Fibroblast of villous mesenchyme (primary cell): ENCODE data around the gene ZNF324. TPM values are rescaled to one million over a fixed set of nuclear protein-coding genes. Genes with fewer than 3 reads are reported as not detected.
"Not testable (repeated sequence)": the region's sequence is repeated elsewhere in the genome, so short reads cannot be mapped to it uniquely, and the experiment has no call there.

ENCODE experiments used
- DNase-seq: peaks from one replicate; pipeline ENCODE4 v3.0.0-alpha.2; 2010; ENCODE audit warnings: low read depth
- H3K4me3 ChIP-seq: 2 replicates; pipeline ENCODE4 v1.5.1; 2011; ENCODE audit warnings: low read depth, mild to moderate bottlenecking, low read length
- total RNA-seq: library from RNA; depleted of rRNA; stranded (reverse); fragments of >200 nt; gene quantifications from 2 replicates; pipeline ENCODE4 v1.2.3, GENCODE V29; 2012
- TF ChIP-seq, protein P1 (sequence below): IDR thresholded peaks from 2 replicates; pipeline ENCODE4 v1.5.1; 2012; ENCODE audit warnings: low read depth, mild to moderate bottlenecking, low read length; ENCODE audit not compliant: insufficient read depth

ZNF324 gene
- total RNA-seq, 1 donor = 16.8 TPM

DNA sequence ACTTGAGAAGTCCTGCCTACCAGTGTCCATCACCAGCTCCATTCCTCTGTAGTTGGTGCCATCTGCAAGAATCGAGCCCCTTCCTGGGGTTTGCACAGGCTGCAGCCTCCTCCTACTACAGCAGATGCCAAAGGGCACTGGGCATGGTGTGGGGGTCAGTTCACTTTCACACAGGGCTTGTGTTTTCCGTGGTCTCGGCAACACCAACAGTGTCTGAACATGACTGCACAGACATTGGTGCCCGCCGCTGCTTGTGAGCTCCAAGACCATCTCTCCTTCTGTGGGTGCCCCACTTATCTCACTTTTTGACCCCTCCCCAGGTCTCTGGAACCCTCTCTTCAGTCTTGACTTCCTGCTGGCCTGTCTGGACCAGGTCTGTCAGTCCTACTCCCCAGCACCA, 24.5 kb downstream of the ZNF324 start:
- no peak overlapping the region for H3K4me3 ChIP-seq
- DNase-seq = no peak
- TF ChIP-seq, protein P1, sequence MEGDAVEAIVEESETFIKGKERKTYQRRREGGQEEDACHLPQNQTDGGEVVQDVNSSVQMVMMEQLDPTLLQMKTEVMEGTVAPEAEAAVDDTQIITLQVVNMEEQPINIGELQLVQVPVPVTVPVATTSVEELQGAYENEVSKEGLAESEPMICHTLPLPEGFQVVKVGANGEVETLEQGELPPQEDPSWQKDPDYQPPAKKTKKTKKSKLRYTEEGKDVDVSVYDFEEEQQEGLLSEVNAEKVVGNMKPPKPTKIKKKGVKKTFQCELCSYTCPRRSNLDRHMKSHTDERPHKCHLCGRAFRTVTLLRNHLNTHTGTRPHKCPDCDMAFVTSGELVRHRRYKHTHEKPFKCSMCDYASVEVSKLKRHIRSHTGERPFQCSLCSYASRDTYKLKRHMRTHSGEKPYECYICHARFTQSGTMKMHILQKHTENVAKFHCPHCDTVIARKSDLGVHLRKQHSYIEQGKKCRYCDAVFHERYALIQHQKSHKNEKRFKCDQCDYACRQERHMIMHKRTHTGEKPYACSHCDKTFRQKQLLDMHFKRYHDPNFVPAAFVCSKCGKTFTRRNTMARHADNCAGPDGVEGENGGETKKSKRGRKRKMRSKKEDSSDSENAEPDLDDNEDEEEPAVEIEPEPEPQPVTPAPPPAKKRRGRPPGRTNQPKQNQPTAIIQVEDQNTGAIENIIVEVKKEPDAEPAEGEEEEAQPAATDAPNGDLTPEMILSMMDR = no peak

DNA sequence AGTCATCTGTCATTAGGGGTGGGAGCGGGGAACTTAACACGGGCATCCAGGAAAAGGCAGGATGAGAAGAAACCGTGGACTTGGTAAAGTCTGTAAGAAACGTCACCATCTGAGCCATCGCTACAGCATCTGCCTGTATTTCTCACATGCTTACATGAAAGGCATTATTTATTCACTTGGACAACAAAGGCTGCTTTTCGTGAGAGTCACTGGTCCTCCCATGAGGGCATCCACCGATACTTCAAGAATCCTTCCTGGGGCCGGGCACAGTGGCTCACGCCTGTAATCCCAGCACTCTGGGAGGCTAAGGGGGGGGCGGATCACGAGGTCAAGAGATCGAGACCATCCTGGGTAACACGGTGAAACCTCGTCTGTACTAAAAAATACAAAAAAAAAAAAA, 25.4 kb downstream of the ZNF324 start:
- H3K4me3 ChIP-seq = no peak overlapping the region
- TF ChIP-seq, protein P1 = no peak
- DNase-seq = no peak

DNA sequence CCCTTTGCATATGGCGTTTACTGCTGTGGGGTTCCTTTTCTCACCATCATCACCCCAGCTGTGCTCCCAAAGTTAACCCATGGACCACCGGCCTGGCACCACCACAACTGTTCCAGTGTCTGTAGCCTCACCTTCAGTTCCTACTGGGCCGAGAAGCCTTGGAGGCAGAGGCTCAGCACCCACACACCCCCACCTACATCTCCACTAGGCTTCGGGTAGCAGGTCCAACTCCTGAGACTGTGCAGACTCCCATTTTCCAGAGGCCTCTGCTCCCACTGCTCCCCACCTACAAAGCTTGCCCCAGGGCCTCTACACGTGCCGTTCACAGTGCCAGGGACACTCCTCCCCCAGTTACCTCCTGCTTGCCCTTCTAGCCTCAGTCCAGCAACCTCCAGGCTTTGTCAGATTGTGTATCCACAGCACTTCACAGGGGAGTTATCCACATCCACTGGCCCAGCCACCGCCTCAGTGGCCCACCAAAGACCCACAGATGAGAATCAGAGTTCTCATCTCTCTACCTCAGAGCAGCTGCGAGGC, 30.8 kb downstream of the ZNF324 start:
- TF ChIP-seq, protein P1 = no peak
- no peak for DNase-seq
- H3K4me3 ChIP-seq = no peak overlapping the region

DNA sequence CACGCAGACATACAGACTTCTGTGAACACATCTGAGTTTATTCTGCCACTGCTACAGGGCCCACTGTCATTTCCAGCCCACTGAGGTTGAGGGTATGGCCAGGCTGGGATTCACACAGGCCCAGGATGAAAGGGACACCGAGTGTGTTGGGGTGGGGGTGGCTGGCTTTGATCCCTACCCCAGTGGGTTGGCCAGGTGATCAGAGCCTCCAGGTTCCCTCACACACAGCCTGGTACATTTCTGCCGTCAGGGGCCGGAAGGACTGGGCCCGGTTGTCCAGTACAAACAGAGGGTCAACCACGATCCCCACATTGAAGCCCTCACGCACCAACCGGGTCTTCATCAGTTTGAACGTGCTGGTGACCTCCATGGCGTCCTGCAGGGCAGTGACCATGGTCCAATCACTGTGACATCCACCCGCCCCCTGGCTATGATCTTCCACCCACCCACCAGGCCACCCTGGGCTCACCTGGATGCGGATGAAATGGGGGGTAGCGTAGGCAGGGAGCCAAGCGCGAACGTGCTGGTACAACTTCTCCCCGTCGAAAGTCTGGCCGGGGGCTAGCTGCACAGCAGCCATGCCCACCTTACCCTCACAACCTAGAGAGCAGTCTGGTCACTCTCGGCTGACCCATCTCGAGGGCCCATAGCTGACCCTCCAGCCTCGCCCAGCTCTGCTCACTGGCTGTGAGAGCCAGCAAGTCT, 31.6 kb downstream of the ZNF324 start:
- H3K4me3 ChIP-seq = peak overlapping the region; percentile 74
- TF ChIP-seq, protein P1 = no peak

DNA sequence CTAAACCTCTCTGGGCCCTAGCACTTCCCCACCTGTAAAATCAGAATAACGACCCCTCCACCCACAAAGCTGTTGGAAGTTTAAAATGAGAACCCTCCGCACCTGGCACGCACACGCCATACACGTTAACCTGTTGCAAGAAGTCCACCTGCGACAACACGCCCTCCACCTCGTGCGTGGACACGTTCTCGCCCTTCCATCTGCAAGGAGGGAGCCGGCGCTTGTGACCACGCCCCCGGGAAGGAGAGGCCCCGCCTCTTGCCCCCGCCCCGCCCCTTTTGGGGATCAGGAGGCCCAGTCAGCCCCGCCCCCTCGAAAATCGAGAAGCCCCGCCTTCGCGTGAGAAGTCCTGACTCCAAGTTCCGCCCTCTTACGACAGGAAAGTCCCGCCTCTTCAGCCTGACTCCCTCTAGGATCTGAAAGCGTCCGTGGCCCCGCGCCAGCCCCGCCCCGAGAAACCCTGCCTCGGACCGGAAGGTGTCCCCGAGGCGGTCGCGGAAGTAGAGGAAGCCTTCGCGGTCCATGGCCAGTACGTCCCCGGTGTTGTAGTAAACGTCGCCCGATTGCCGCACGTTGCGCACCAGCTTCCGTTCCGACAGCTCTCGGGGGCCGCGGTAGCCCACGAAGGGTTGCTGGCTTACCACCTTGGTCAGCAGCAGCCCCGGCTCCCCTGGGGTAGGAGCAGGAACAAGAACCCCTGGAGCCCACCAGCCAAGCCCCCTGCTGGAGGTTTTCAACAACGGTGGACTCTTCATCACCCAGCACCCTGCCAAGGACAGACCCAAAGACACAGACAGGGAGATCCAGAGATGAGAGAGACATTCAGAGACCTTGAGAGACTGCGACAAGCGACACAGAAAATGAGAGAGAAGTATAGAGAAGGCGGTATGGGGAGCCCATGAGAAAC, 32.4 kb downstream of the ZNF324 start:
- DNase-seq = peak; percentile 98
- TF ChIP-seq, protein P1 = peak; percentile 51
- H3K4me3 ChIP-seq = peak overlapping the region; percentile 74

More for the DNA sequence above, 31.6 kb downstream of the ZNF324 start:
- no peak for DNase-seq

DNA sequence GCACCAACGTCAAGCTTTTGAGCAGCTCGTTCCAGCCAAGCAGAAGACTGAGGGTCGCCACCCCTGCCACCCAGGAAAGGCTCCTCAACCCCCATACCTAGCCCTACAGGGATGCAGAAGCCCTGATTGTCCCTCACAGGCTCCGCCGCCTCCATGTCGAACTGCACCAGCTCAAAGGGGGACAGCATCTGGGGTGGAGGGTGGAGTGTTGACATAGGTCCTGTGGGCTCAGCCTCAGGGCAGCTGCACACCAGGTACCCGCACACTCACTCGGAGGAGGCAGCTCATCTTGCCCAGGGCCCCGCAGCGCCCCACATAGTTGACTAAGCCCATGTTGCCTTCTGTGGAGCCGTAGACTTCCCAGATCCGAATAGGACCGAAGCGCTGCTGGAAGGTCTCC, 33.4 kb downstream of the ZNF324 start:
- TF ChIP-seq, protein P1 = no peak
- no peak for DNase-seq
- peak overlapping the region; percentile 74 for H3K4me3 ChIP-seq

DNA sequence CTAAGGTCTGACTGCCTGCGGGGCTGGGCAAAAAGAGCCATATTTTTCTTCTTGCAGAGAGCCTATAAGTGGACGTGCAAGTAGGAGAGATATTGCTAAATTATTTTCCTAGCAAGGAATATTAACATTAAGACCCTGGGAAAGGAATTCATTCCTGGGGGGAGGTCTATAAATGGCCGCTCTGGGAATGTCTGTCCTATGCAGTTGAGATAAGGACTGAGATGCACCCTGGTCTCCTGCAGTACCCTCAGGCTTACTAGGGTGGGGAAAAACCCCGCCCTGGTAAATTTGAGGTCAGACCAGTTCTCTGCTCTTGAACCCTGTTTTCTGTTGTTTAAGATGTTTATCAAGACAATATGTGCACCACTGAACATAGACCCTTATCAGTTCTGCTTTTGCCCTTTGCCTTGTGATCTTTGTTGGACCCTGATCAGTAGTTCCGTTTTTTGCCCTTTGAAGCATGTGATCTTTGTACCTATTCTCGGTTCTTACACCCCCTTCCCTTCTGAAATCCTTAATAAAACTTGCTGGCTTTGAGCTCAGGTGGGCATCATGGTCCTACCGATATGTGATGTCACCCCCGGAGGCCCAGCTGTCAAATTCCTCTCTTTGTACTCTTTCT, 40.8 kb downstream of the ZNF324 start:
- not testable (repeated sequence) for H3K4me3 ChIP-seq, DNase-seq
